ENCODE results near the gene VAV1.
A peak's percentile ranks its signal among the peaks of the same experiment; 100 is the strongest.
"Not testable (repeated sequence)": the region's sequence is repeated elsewhere in the genome, so short reads cannot be mapped to it uniquely, and the experiment has no call there.

The VAV1 gene

GRCh38 chr19:6819323-6819722 lies 46.8 kb downstream of the VAV1 start:
- DNase-seq: no peak

DNA sequence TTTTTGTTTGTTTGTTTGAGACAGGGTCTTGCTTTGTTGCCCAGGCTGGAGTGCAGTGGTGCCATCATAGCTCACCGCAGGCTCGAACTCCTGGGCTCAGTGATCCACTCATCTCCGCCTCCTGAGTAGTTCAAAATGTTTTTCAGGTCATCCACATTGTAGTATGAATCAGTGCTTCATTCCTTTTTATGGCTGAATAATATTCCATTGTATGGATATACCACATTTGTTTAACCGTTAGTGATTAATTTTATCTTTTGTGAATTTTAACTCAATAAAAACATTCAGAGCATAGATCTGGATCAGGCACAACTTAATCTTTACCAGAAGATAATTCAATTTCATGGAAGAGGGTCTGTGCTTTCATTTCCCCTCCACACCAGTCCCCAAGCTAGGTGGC lies 47.7 kb downstream of the VAV1 start:
- DNase-seq: no peak

DNA sequence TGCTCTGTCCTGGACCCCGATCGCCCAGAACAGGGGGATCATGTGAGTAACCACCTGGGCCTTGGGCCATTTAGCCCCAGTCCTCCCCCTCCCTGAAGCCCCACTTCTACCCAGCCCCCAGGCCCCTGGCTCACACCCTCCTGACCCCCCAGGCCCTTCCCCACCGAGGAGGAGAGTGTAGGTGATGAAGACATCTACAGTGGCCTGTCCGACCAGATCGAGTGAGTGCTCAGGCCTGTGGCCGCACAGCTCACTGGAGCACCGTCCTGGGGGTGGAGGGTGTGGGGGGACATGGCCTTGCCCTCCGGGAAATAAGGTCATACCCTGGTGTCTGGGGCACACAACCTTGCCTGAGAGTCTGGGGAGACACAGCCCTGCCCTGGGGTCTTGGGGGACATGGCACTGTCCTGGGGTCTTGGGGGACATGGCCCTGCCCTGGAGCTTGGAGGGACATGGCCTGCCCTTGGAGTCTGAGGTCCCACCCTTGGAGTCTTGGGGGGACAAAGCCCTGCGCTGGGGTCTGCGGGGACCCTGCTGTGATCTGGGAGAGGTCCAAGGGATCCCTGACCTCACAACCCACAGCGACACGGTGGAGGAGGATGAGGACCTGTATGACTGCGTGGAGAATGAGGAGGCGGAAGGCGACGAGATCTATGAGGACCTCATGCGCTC lies 49.3 kb downstream of the VAV1 start:
- no peak for DNase-seq

DNA sequence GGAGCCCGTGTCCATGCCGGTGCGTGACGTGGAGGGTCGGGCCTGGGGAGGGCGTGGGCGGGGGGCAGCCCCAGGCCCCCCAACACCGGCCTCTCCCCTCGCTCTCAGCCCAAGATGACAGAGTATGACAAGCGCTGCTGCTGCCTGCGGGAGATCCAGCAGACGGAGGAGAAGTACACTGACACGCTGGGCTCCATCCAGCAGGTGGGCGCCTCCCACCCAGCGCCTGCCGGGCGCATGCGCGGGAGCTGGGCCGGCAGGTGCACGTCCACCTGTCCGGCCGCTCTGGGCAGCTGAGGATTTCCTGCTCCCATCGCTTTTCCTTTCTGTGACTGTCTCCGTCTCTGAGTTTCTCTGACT lies 49.8 kb downstream of the VAV1 start:
- DNase-seq: no peak

DNA sequence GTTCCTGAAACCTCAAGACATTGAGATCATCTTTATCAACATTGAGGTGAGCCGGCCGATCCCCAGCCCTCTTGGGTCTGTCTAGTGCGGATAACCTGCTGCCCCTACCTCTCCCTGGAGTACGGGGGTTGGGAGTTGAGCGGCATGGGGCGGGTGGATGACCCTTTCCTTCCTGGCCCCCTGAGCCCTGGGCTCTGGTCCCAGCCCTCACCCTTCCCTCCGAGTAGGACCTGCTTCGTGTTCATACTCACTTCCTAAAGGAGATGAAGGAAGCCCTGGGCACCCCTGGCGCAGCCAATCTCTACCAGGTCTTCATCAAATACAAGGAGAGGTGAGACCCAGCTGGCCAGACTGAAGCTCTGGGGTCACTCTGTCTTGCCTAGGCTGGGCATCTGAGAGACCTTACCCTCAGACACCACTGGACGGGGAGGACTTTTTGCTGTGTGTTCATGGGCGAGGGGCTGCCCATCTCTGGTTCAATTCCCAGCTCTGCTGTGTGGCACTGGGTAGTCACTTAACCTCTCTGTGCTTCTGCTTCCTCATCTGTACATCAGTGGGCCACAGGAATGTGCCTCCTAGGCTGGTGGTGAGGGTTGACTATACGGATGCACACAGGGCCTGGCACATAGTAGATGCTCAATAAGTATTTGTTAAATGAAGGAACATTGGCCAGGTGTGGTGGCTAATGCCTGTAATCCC lies 52.7 kb downstream of the VAV1 start:
- no peak for DNase-seq

- no peak for DNase-seq
Observed at GRCh38 chr19:6826281-6826920, 53.9 kb downstream of the VAV1 start.

- no peak for DNase-seq
Observed at GRCh38 chr19:6828306-6828697, 55.8 kb downstream of the VAV1 start.

DNA sequence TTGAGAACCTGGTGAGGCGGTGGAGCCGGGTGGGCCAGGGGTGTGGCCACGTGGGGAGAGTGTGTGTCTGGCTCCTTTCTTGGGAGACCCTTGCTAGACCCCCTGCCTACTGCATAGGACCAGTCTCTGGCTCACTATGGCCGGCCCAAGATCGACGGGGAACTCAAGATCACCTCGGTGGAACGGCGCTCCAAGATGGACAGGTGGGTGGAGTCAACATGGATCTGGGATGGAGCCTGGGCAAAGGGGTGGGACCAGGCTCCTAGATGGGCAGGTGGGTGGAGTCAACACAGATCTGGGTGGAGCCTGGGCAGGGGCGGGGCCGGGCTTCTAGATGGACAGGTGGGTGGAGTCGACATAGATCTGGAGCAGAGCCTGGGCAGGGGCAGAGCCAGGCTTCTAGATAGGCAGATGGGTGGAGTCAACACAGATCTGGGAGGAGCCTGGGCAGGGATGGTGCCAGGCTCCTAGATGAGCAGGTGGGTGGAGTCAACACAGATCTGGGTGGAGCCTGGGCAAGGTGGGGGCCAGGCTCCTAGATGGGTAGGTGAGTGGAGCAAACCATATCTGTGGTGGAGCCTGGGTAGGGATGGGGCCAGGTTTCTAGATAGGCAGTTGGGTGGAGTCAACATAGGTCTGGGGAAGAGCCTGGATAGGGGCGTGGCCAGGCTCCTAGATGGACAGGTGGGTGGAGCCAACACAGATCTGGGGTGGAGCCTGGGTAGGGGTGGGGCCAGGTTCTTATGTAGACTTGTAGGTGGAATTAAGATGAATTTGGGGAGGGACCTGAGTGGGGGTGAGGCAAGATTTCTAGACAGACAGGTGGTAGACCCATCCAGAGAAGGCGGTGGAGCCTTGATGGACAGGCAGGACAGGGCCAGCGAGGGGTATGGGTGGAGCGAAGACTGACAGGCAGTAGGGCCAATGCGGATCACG lies 56.5 kb downstream of the VAV1 start:
- peak; percentile 86 for DNase-seq

DNA sequence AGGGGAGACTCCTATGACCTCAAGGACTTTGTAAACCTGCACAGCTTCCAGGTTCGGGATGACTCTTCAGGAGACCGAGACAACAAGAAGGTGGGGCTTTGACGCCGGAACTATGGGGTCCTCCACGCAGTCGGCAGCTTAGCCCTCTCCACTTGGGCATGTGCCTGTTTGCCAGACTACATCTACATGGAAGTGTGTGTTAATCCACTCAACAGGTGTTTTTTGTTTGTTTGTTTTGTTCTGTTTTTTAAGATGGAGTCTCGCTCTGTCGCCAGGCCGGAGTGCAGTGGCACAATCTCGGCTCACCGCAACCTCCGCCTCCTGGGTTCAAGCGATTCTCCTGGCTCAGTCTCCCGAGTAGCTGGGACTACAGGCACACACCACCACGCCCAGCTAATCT lies 57.3 kb downstream of the VAV1 start:
- DNase-seq: not testable (repeated sequence)

- DNase-seq: not testable (repeated sequence)
Observed at GRCh38 chr19:6831084-6831483, 58.6 kb downstream of the VAV1 start.

- DNase-seq: no peak
Observed at GRCh38 chr19:6832412-6832811, 59.9 kb downstream of the VAV1 start.

GRCh38 chr19:6833166-6833790 lies 60.8 kb downstream of the VAV1 start:
- no peak for DNase-seq

GRCh38 chr19:6834433-6834832 lies 61.9 kb downstream of the VAV1 start:
- DNase-seq: no peak

GRCh38 chr19:6835501-6835900 lies 63.0 kb downstream of the VAV1 start:
- no peak for DNase-seq

DNA sequence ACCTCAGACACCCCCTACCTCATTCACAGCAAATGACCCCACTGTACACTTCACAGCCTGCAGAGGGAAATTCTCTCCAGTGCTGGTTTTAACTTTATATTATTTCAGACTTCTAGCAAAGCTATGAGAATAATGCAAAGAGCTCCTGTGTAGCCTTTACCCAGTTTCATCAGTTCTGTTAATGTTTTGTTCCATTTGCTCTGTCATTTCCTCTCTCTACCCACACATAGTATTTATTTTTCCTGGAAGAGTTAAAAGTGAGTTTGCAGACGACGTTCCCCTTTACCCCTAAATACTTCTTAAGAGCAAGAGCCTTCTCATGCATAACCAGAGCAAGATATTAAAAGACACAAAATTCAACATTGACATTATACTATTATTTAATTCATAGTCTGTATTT lies 65.0 kb downstream of the VAV1 start:
- no peak for DNase-seq

- DNase-seq: no peak
Observed at GRCh38 chr19:6838062-6838655, 65.7 kb downstream of the VAV1 start.

- no peak for DNase-seq
Observed at GRCh38 chr19:6842871-6843607, 70.5 kb downstream of the VAV1 start.

GRCh38 chr19:6847828-6848200 lies 75.3 kb downstream of the VAV1 start:
- no peak for DNase-seq

GRCh38 chr19:6848986-6849385 lies 76.5 kb downstream of the VAV1 start:
- no peak for DNase-seq

DNA sequence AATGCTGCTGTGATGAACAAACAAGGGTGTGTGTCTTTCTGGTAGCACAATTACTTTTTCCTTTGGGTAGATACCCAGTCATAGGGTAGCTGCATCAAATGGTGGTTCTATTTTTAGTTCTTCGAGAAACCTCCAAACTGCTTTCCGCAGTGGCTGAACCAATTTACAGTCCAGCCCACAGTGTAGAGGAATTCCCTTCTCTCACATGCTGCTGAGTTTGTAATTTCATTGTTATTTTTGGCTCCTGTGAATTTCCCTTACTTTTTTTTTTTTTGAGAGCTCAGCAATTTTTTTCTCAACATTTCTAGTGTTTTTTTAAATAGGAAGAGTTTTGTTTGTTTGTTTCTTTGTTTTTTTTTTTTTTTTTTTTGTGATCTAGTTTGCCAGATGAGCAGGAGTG lies 77.4 kb downstream of the VAV1 start:
- no peak for DNase-seq

GRCh38 chr19:6851359-6851758 lies 78.9 kb downstream of the VAV1 start:
- DNase-seq: no peak

GRCh38 chr19:6852001-6852400 lies 79.5 kb downstream of the VAV1 start:
- DNase-seq: no peak
